ENCODE measurements around the gene KMO.

- TF ChIP-seq CTCF (IDR thresholded peaks at IDR 0.05; ENCODE audit: insufficient read depth, low read depth, low read length) (no peak), EZH2 (IDR thresholded peaks at IDR 0.05; ENCODE audit: insufficient read depth, low read length) (no peak)
Observed at GRCh38 chr1:241560146-241560848, 28.1 kb downstream of the KMO start.

All from astrocyte (in vitro differentiated cells and primary cell).